ENCODE data around the gene NSD2. TPM values are rescaled to one million over a fixed set of nuclear protein-coding genes. Genes with fewer than 3 reads are reported as not detected.
"Not testable (repeated sequence)": the region's sequence is repeated elsewhere in the genome, so short reads cannot be mapped to it uniquely, and the experiment has no call there.

The NSD2 gene
- total RNA-seq, 2 donors from 2014 or later, result 18.8 to 35.4 TPM

DNA sequence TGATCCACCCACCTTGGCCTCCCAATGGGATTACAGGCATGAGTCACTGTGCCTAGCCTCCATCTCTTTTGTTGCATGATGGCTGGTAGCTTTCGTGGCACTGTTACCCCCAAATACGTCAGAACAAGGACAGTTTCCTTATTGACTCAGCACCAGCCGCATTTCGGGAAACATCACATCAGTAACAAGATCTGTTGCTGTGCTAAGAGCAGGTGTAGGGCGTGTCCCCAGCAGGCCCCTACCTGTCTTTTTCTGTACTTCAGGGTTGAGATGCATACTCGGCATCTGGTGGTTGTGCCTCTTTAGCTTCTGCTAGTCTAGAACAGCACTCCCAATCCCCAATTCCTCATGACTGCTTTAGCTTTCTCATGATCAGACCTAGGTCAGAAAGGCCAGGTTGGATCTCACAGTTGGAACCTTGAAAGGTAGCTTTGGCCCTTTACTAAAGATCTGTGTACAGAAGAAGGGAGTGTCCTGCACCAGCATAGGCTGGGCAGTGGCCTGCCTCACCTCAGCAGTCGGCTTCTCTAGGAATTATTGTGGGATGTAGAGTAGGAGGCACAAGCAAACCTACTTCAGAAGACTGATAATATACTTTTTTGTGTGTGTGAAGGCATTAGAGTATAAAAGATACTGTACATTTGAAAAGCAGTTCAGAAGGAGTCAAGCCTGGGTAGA lies 36.8 kb downstream of the NSD2 start:
- DNase-seq (ENCODE audit: low spot score), result no peak
- Histone ChIP-seq H3K4me3 (no peak overlapping the region), H3K9me3 (no peaks in the 10 kb centered on the region), H3K36me3 (peaks cover 6% of the 10 kb centered on the region), H3K4me1 (ENCODE audit: control insufficient read depth in 1 of 2, low read depth in 2 of 2) (no peaks in the 10 kb centered on the region), H3K27ac (no peak overlapping the region), H3K27me3 (replicated peaks; ENCODE audit: insufficient read depth) (no peaks in the 10 kb centered on the region)
- TF ChIP-seq, protein P1, sequence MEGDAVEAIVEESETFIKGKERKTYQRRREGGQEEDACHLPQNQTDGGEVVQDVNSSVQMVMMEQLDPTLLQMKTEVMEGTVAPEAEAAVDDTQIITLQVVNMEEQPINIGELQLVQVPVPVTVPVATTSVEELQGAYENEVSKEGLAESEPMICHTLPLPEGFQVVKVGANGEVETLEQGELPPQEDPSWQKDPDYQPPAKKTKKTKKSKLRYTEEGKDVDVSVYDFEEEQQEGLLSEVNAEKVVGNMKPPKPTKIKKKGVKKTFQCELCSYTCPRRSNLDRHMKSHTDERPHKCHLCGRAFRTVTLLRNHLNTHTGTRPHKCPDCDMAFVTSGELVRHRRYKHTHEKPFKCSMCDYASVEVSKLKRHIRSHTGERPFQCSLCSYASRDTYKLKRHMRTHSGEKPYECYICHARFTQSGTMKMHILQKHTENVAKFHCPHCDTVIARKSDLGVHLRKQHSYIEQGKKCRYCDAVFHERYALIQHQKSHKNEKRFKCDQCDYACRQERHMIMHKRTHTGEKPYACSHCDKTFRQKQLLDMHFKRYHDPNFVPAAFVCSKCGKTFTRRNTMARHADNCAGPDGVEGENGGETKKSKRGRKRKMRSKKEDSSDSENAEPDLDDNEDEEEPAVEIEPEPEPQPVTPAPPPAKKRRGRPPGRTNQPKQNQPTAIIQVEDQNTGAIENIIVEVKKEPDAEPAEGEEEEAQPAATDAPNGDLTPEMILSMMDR (IDR thresholded peaks at IDR 0.05), result no peak
- ATAC-seq (ENCODE audit: insufficient number of reproducible peaks, low FRiP score, low read depth), result no peak

DNA sequence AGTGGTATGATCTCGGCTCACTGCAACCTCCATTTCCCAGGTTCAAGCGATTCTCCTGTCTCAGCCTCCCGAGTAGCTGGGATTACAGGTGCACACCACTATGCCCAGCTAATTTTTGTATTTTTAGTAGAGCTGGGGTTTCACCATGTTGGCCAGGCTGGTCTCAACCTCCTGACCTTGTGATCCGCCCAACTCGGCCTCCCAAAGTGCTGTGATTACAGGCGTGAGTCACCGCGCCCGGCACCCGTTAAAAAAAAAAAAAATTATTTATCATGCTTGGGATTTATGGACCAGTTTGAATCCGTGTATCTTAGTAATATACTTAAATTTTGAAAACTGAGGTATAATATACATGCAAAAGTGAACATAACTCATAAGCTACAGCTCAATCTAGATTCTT lies 38.5 kb downstream of the NSD2 start:
- not testable (repeated sequence) for ATAC-seq (ENCODE audit: insufficient number of reproducible peaks, low FRiP score, low read depth); H3K4me3 ChIP-seq; H3K9me3 ChIP-seq; H3K27me3 ChIP-seq (replicated peaks; ENCODE audit: insufficient read depth); H3K27ac ChIP-seq; DNase-seq (ENCODE audit: low spot score); H3K4me1 ChIP-seq (ENCODE audit: control insufficient read depth in 1 of 2, low read depth in 2 of 2); H3K36me3 ChIP-seq

DNA sequence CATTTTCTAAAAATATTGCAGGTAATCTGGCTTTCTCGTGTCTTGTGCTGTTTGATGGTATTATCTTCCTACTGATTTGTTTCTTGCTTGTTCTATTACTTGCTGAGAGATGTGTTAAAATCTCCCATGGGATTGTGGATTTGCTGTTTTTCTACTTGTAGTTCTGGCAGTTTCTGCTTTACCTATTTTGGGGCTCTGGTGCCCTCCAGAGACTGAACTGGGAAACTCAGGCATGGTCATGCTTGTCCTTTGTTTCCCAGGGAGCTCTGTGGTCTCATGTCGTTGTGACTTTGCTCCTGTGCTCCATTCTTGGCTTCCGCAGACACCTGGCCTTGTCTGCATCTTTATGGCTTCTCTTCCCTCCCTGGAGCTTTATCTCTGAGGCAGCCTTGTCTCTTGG lies 39.5 kb downstream of the NSD2 start:
- no peaks in the 10 kb centered on the region for H3K27me3 ChIP-seq (replicated peaks; ENCODE audit: insufficient read depth)
- H3K27ac ChIP-seq, result no peak overlapping the region
- no peaks in the 10 kb centered on the region for H3K9me3 ChIP-seq
- no peak overlapping the region for H3K4me3 ChIP-seq
- ATAC-seq (ENCODE audit: insufficient number of reproducible peaks, low FRiP score, low read depth), result no peak
- DNase-seq (ENCODE audit: low spot score), result no peak
- H3K4me1 ChIP-seq (ENCODE audit: control insufficient read depth in 1 of 2, low read depth in 2 of 2), result no peaks in the 10 kb centered on the region
- TF ChIP-seq, protein P1 (IDR thresholded peaks at IDR 0.05), result peak; percentile 10
- H3K36me3 ChIP-seq, result peaks cover 2% of the 10 kb centered on the region

DNA sequence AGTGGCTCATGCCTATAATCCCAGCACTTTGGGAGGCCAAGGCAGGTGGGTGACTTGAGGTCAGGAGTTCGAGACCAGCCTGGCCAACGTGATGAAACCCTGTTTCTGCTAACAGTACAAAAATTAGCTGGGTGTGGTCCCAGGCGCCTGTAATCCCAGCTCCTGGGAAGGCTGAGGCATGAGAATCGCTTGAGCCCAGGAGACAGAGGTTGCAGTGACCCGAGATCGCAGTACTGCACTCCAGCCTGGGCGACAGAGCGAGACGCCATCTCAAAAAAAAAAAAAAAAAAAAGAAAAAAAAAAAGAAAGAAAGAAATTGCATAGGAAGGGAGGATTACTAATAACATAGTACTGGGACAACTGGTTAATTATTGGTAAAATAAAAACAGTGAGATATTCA lies 40.1 kb downstream of the NSD2 start:
- ATAC-seq (ENCODE audit: insufficient number of reproducible peaks, low FRiP score, low read depth); H3K27ac ChIP-seq; H3K36me3 ChIP-seq; H3K4me1 ChIP-seq (ENCODE audit: control insufficient read depth in 1 of 2, low read depth in 2 of 2); H3K9me3 ChIP-seq; H3K27me3 ChIP-seq (replicated peaks; ENCODE audit: insufficient read depth); H3K4me3 ChIP-seq; DNase-seq (ENCODE audit: low spot score): not testable (repeated sequence)

DNA sequence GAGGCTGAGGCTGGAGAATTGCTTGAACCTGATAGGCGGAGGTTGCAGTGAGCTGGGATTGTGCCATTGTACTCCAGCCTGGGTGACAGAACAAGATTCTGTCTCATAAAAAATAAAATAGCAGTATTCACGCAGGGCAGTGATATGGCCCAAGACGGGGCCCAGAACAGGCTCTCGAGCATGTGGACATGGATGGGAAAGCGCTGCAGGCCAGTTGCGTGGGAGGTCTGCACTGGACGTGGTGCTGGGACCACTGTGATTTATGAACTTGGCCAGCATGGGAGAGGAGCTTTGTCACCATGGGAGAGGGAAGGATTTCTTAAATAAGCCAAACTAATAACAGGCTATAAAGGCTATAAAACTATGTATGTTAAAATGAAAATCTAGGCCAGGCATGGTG lies 51.6 kb downstream of the NSD2 start:
- no peak overlapping the region for H3K4me3 ChIP-seq
- H3K4me1 ChIP-seq (ENCODE audit: control insufficient read depth in 1 of 2, low read depth in 2 of 2), result no peaks in the 10 kb centered on the region
- peaks cover 13% of the 10 kb centered on the region for H3K36me3 ChIP-seq
- H3K27ac ChIP-seq, result no peak overlapping the region
- ATAC-seq (ENCODE audit: insufficient number of reproducible peaks, low FRiP score, low read depth) (no peak), DNase-seq (ENCODE audit: low spot score) (no peak)
- H3K27me3 ChIP-seq (replicated peaks; ENCODE audit: insufficient read depth), result no peaks in the 10 kb centered on the region
- TF ChIP-seq, protein P1 (IDR thresholded peaks at IDR 0.05), result no peak
- no peaks in the 10 kb centered on the region for H3K9me3 ChIP-seq

DNA sequence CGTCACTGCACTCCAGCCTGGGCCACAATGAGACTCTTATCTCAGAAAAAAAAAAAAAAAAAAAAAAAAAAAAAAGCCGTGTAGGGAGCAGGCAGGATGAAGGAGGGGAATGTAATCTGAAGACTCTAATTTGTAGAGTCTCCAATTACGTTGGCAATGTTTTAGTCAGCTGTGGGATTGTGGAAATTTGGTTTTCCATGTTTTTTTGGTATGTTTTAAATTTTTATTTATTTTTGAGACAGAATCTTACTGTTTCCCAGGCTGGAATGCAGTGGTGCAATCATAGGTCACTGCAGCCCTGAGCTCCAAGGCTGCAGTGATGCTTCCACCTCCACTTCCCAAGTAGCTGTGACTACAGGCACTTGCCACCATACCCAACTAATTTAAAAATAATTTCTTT lies 56.5 kb downstream of the NSD2 start:
- TF ChIP-seq, protein P1 (IDR thresholded peaks at IDR 0.05), result no peak
- DNase-seq (ENCODE audit: low spot score), result no peak
- H3K27me3 ChIP-seq (replicated peaks; ENCODE audit: insufficient read depth), result no peaks in the 10 kb centered on the region
- no peak for ATAC-seq (ENCODE audit: insufficient number of reproducible peaks, low FRiP score, low read depth)
- H3K36me3 ChIP-seq, result peaks cover 9% of the 10 kb centered on the region
- no peak overlapping the region for H3K4me3 ChIP-seq
- H3K4me1 ChIP-seq (ENCODE audit: control insufficient read depth in 1 of 2, low read depth in 2 of 2), result no peaks in the 10 kb centered on the region
- no peak overlapping the region for H3K27ac ChIP-seq
- no peaks in the 10 kb centered on the region for H3K9me3 ChIP-seq
